SK-N-SH (cell line): ENCODE results near the gene PIGL. TPM values are rescaled to one million over a fixed set of nuclear protein-coding genes. Genes with fewer than 3 reads are reported as not detected.
"Not testable (repeated sequence)": the region's sequence is repeated elsewhere in the genome, so short reads cannot be mapped to it uniquely, and the experiment has no call there.

Experiments used
- CTCF ChIA-PET: fragments of 300-600, 350-600 bp; formaldehyde crosslinking; extraction: SDS; loops from one replicate; lab custom pipeline; 2021; lab: Yijun Ruan, JAX
- POLR2A ChIA-PET: fragments of 350-600 bp; sonication (Branson Sonifier 250); formaldehyde crosslinking; extraction: SDS; loops from one replicate; lab custom pipeline; 2020; ENCODE audit warnings: antibody characterized with exemption, inconsistent platforms; lab: Yijun Ruan, JAX
- DNase-seq: peaks from one replicate; pipeline ENCODE4 v3.0.0; 2012
- H2AFZ ChIP-seq: fragments of 200-600 bp; sonication (generic); 2 replicates; pipeline ENCODE4 v1.8.1; 2016; ENCODE audit warnings: antibody characterized with exemption, mild to moderate bottlenecking, low read depth
- H3F3A ChIP-seq: fragments of 200-600 bp; sonication (generic); replicated peaks from 2 replicates; pipeline ENCODE3; 2016; ENCODE audit warnings: antibody characterized with exemption, mild to moderate bottlenecking; ENCODE audit not compliant: insufficient read depth
- H3K27ac ChIP-seq, 2 experiments: fragments of 200-500 bp in 1 of 2; fragments of 200-600 bp in 1 of 2; sonication (Bioruptor generic) in 1 of 2; sonication (generic), shearing (Covaris generic) in 1 of 2; 2 replicates each; pipeline versions ENCODE4 v1.5.1 to v1.6.1; 2014 to 2016; ENCODE audit warnings: low read depth in 2 of 2, inconsistent platforms in 1 of 2, low read length in 1 of 2, mild to moderate bottlenecking in 1 of 2, mixed read lengths in 1 of 2
- H3K27me3 ChIP-seq: fragments of 200-600 bp; sonication (generic), shearing (Covaris generic); 2 replicates; pipeline ENCODE4 v1.6.1; 2016; ENCODE audit warnings: mixed run types; ENCODE audit not compliant: insufficient read depth
- H3K36me3 ChIP-seq, 2 experiments: fragments of 200-500 bp in 1 of 2; fragments of 200-600 bp in 1 of 2; sonication (Bioruptor generic) in 1 of 2; sonication (generic) in 1 of 2; replicated peaks in 1 of 2; 2 replicates each; pipeline versions ENCODE3 to v1.5.1; 2014 to 2016; ENCODE audit warnings: low read length in 1 of 2, mild to moderate bottlenecking in 1 of 2; ENCODE audit not compliant: insufficient read depth in 2 of 2, control insufficient read depth in 1 of 2
- H3K4me1 ChIP-seq, 2 experiments: fragments of 200-500 bp in 1 of 2; fragments of 200-600 bp in 1 of 2; sonication (Bioruptor generic) in 1 of 2; sonication (generic), shearing (Covaris generic) in 1 of 2; 2 replicates each; pipeline versions ENCODE4 v1.5.1 to v1.6.1; 2014 to 2016; ENCODE audit warnings: low read depth in 1 of 2, low read length in 1 of 2, mixed run types in 1 of 2; ENCODE audit not compliant: insufficient read depth in 2 of 2, control insufficient read depth in 1 of 2
- H3K4me2 ChIP-seq: fragments of 200-600 bp; sonication (generic), shearing (Covaris generic); 2 replicates; pipeline ENCODE4 v1.6.1; 2017; ENCODE audit warnings: mixed run types
- H3K4me3 ChIP-seq, 2 experiments: fragments of 200-500 bp in 1 of 2; fragments of 200-600 bp in 1 of 2; sonication (Bioruptor generic) in 1 of 2; sonication (generic), shearing (Covaris generic) in 1 of 2; 2 replicates each; pipeline versions ENCODE4 v1.5.1 to v1.8.1; 2014 to 2016; ENCODE audit warnings: low read depth in 2 of 2, inconsistent platforms in 1 of 2, low read length in 1 of 2, mild to moderate bottlenecking in 1 of 2, mixed read lengths in 1 of 2, moderate library complexity in 1 of 2
- H3K79me2 ChIP-seq: fragments of 200-600 bp; sonication (generic); 2 replicates; pipeline ENCODE4 v1.8.1; 2017; ENCODE audit warnings: mild to moderate bottlenecking; ENCODE audit not compliant: insufficient read depth
- H3K9ac ChIP-seq: fragments of 200-600 bp; sonication (generic); 2 replicates; pipeline ENCODE4 v1.6.1; 2017; ENCODE audit warnings: mixed run types
- H3K9me2 ChIP-seq: fragments of 200-600 bp; sonication (generic); 2 replicates; pipeline ENCODE4 v1.6.1; 2017; ENCODE audit warnings: mixed run types
- H3K9me3 ChIP-seq: fragments of 200-600 bp; sonication (generic); 2 replicates; pipeline ENCODE4 v1.6.1; 2017; ENCODE audit warnings: mixed run types, mild to moderate bottlenecking, moderate library complexity
- H4K20me1 ChIP-seq: fragments of 200-600 bp; sonication (generic); 2 replicates; pipeline ENCODE4 v1.6.1; 2017; ENCODE audit warnings: mild to moderate bottlenecking, mixed run types; ENCODE audit not compliant: insufficient read depth
- ELF1 ChIP-seq: IDR thresholded peaks from 2 replicates; pipeline ENCODE4 v1.4.0; 2012
- EP300 ChIP-seq, 2 experiments: IDR thresholded peaks; 2 replicates each; pipeline versions ENCODE4 v1.4.0 to v1.6.1; 2012; ENCODE audit warnings: borderline replicate concordance in 1 of 2, low read depth in 1 of 2, low read length in 1 of 2
- EZH2phosphoT487 ChIP-seq: fragments of 200-600 bp; sonication (generic); IDR thresholded peaks from 2 replicates; pipeline ENCODE4 v1.6.1; 2017; ENCODE audit warnings: low read depth, mixed run types, mild to moderate bottlenecking, antibody characterized with exemption, moderate library complexity, borderline replicate concordance
- FOSL2 ChIP-seq: IDR thresholded peaks from 2 replicates; pipeline ENCODE4 v1.4.0; 2012; ENCODE audit warnings: low read depth, mild to moderate bottlenecking, moderate library complexity, borderline replicate concordance
- FOXJ3 ChIP-seq: sonication (generic); formaldehyde crosslinking; IDR thresholded peaks from 2 replicates; pipeline ENCODE4 v1.5.1; 2020; ENCODE audit warnings: mild to moderate bottlenecking, missing genetic modification reagents
- FOXM1 ChIP-seq: IDR thresholded peaks from 2 replicates; pipeline ENCODE4 v1.4.0; 2012; ENCODE audit warnings: low read depth, mild to moderate bottlenecking
- GABPA ChIP-seq: IDR thresholded peaks from 2 replicates; pipeline ENCODE4 v1.4.0; 2012; ENCODE audit warnings: low read depth, mild to moderate bottlenecking
- JUND ChIP-seq: IDR thresholded peaks from 2 replicates; pipeline ENCODE4 v1.4.0; 2012
- MEF2A ChIP-seq: IDR thresholded peaks from 2 replicates; pipeline ENCODE4 v1.4.0; 2012; ENCODE audit warnings: low read depth, borderline replicate concordance
- NFIC ChIP-seq: IDR thresholded peaks from 2 replicates; pipeline ENCODE4 v1.4.0; 2012; ENCODE audit warnings: borderline replicate concordance
- NRF1 ChIP-seq: IDR thresholded peaks from 2 replicates; pipeline ENCODE4 v1.6.1; 2012; ENCODE audit warnings: low read depth, mild to moderate bottlenecking, low read length
- POLR2AphosphoS5 ChIP-seq: IDR thresholded peaks from 2 replicates; pipeline ENCODE4 v1.6.1; 2012; ENCODE audit warnings: low read depth, low read length
- RAD21 ChIP-seq: IDR thresholded peaks from 2 replicates; pipeline ENCODE4 v1.6.1; 2012; ENCODE audit warnings: mild to moderate bottlenecking, low read length
- RXRA ChIP-seq: IDR thresholded peaks from 2 replicates; pipeline ENCODE4 v1.4.0; 2012; ENCODE audit warnings: low read depth, mild to moderate bottlenecking, borderline replicate concordance
- SIN3A ChIP-seq: IDR thresholded peaks from 2 replicates; pipeline ENCODE4 v1.6.1; 2012; ENCODE audit warnings: low read depth, mild to moderate bottlenecking, low read length, moderate library complexity, borderline replicate concordance
- SMC3 ChIP-seq: IDR thresholded peaks from 2 replicates; pipeline ENCODE4 v1.6.1; 2012; ENCODE audit warnings: low read depth, low read length, improper control_type of control experiment
- TAF1 ChIP-seq: IDR thresholded peaks from 2 replicates; pipeline ENCODE4 v1.6.1; 2012; ENCODE audit warnings: low read depth, mild to moderate bottlenecking, low read length, moderate library complexity, borderline replicate concordance
- TCF12 ChIP-seq: IDR thresholded peaks from 2 replicates; pipeline ENCODE4 v1.4.0; 2012
- TEAD4 ChIP-seq: IDR thresholded peaks from 2 replicates; pipeline ENCODE4 v1.4.0; 2012; ENCODE audit warnings: mild to moderate bottlenecking, borderline replicate concordance; ENCODE audit not compliant: insufficient read depth
- YY1 ChIP-seq: IDR thresholded peaks from 2 replicates; pipeline ENCODE4 v1.4.0; 2012; ENCODE audit warnings: low read depth, mild to moderate bottlenecking
- ZBTB33 ChIP-seq: IDR thresholded peaks from 2 replicates; pipeline ENCODE4 v1.4.0; 2012; ENCODE audit warnings: low read depth, borderline replicate concordance
- WGBS: methylation state at CpG from one replicate; pipeline ENCODE4 v1.1.6; 2017; ENCODE audit warnings: low lambda C conversion rate; 5-methylcytosine and 5-hydroxymethylcytosine counted together
- polyA plus RNA-seq, 3 experiments: library from polyadenylated mRNA; depleted of rRNA; stranded (reverse); fragments of >200 nt; gene quantifications; 2 replicates each; pipeline ENCODE4 v1.2.3, GENCODE V29; 2012

The PIGL gene
- polyA plus RNA-seq, 1 of the 3 experiments (the other 2 are of a cell fraction) = 34.0 TPM

DNA sequence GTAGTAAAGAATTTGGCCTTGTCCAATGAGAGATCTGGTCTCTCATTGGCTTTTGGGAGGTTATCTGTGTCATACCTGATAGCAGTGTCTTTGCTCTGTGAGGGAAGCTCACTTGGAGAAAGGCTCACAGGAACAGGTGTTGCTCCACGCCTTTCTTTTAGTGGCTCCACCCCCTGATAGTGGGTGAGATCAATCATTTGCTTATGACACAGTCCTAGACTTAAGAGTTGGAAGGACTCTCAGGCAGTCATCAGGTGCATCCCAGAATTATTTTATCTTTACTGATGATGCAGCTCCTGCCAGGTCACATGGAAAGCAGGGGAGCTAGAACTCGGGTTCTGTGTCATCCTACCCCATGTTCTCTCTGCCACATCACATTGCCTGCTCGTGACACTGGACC, 76.9 kb downstream of the PIGL start:
- ChIA-PET POLR2A (no interaction called here), CTCF (interaction anchor here (1.9 kb wide), 1 partner anchor 11 kb away, joined by 6 read pairs; no protein-coding TSS in a partner anchor)
- H2AFZ ChIP-seq = no peak overlapping the region
- DNase-seq = no peak
- no peak overlapping the region for H3K9ac ChIP-seq
- no peaks in the 10 kb centered on the region for H3K27me3 ChIP-seq
- no peaks in the 10 kb centered on the region for H4K20me1 ChIP-seq
- no peak overlapping the region for H3K4me2 ChIP-seq
- no peak overlapping the region for H3K4me3 ChIP-seq
- H3K9me2 ChIP-seq = no peaks in the 10 kb centered on the region
- peaks cover 9% of the 10 kb centered on the region for H3F3A ChIP-seq
- no peaks in the 10 kb centered on the region for H3K9me3 ChIP-seq
- no peaks in the 10 kb centered on the region for H3K79me2 ChIP-seq
- TF ChIP-seq RAD21 (no peak), ZBTB33 (no peak), FOXM1 (no peak), EZH2phosphoT487 (no peak), FOSL2 (no peak), NRF1 (no peak), GABPA (no peak), POLR2AphosphoS5 (no peak), RXRA (no peak), SMC3 (no peak), FOXJ3 (no peak), JUND (no peak), TEAD4 (no peak)
- no peak overlapping the region for H3K27ac ChIP-seq
- whole genome bisulfite sequencing = 84% methylated on average over 3 of the region's 3 CpGs
- H3K4me1 ChIP-seq = peaks cover 0 to 6% of the 10 kb centered on the region in 2 experiments; a peak in 2 of 4 replicates
- H3K36me3 ChIP-seq = no peaks in the 10 kb centered on the region

- no peaks in the 10 kb centered on the region for H3K27me3 ChIP-seq
- H3F3A ChIP-seq = peaks cover 6% of the 10 kb centered on the region
- H3K4me1 ChIP-seq = peaks cover 0 to 3% of the 10 kb centered on the region in 2 experiments; a peak in 1 of 4 replicates
- ChIA-PET POLR2A (no interaction called here), CTCF (interaction anchor here (1.9 kb wide), 1 partner anchor 10 kb away, joined by 6 read pairs; no protein-coding TSS in a partner anchor)
- no peak overlapping the region for H3K27ac ChIP-seq
- no peak overlapping the region for H3K4me3 ChIP-seq
- H2AFZ ChIP-seq = no peak overlapping the region
- DNase-seq = no peak
- H3K36me3 ChIP-seq = no peaks in the 10 kb centered on the region
- no peak overlapping the region for H3K9ac ChIP-seq
- TF ChIP-seq GABPA (no peak), TCF12 (no peak), MEF2A (no peak), SIN3A (no peak), TAF1 (no peak), JUND (no peak), NRF1 (no peak), EZH2phosphoT487 (no peak), NFIC (no peak), ELF1 (no peak), RXRA (no peak), EP300 (IDR thresholded peaks at IDR 0.05; ENCODE audit: borderline replicate concordance in 1 of 2, low read depth in 1 of 2, low read length in 1 of 2) (no peak), RAD21 (no peak), YY1 (no peak), TEAD4 (no peak), FOSL2 (no peak)
- no peaks in the 10 kb centered on the region for H3K79me2 ChIP-seq
- no peak overlapping the region for H3K4me2 ChIP-seq
- no peaks in the 10 kb centered on the region for H4K20me1 ChIP-seq
- no peaks in the 10 kb centered on the region for H3K9me3 ChIP-seq
- H3K9me2 ChIP-seq = no peaks in the 10 kb centered on the region
- WGBS = 94% methylated on average over 2 of the region's 2 CpGs
Observed at GRCh38 chr17:16294560-16294959, 77.5 kb downstream of the PIGL start.

DNA sequence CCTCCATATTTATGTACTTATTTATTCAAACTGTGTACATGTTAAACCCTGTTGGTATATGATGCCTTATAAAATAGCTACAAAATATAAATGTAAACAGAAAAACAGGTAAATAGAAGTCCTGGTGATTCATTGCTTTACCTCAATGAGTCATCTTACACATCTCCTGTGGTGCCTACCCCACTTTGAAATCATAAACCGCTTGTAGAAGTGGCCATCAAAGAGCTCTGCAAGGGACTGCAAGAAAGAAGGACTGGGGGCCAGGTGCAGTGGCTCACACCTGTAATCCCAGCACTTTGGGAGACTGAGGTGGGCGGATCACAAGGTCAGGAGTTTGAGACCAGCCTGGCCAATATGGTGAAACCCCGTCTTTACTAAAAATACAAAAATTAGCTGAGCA, 79.1 kb downstream of the PIGL start:
- H3K4me3 ChIP-seq, H3K4me2 ChIP-seq, H2AFZ ChIP-seq, H3K27ac ChIP-seq, H3K79me2 ChIP-seq, H3K9ac ChIP-seq, H4K20me1 ChIP-seq, H3K36me3 ChIP-seq, H3K27me3 ChIP-seq, H3K9me2 ChIP-seq, DNase-seq, H3K4me1 ChIP-seq, H3K9me3 ChIP-seq, CTCF ChIA-PET, H3F3A ChIP-seq, POLR2A ChIA-PET: not testable (repeated sequence)
- 80% methylated on average over 3 of the region's 3 CpGs for WGBS
